AG09309 (cell line): Measurements from ENCODE around the gene RELT.

ENCODE experiments used
- DNase-seq: peaks from one replicate; pipeline ENCODE4 v3.0.0-alpha.2; 2010; ENCODE audit warnings: low read depth
- H3K4me3 ChIP-seq: 2 replicates; pipeline ENCODE4 v1.5.1; 2011; ENCODE audit warnings: mild to moderate bottlenecking, low read depth, low read length, moderate library complexity; ENCODE audit not compliant: control insufficient read depth
- TF ChIP-seq, protein P1 (sequence below): IDR thresholded peaks from 2 replicates; pipeline ENCODE4 v1.5.1; 2011; ENCODE audit warnings: mild to moderate bottlenecking, low read depth, low read length, inconsistent platforms; ENCODE audit not compliant: insufficient read depth, control insufficient read depth; ENCODE audit errors: missing control alignments

Gene RELT

DNA sequence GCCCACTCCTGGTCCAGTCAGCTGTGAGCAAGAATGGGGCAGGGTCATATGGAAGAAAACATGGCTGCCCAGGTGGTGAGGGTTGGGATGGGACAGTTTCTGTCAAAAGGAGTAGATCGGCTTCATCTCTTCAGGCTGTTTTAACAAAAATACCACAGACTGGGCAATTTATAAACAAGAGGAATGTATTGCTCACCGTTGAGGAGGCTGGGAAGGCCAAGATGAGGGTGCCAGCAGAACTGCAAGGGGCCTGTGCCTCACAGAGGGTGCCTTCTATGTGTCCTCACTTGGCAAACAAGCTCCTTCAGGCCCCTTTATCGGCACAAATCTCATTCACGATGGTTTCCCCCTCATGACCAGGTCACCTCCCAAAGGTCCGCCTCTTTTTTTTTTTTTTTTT is 18.1 kb upstream of the RELT start:
- H3K4me3 ChIP-seq, result no peak overlapping the region
- TF ChIP-seq, protein P1, sequence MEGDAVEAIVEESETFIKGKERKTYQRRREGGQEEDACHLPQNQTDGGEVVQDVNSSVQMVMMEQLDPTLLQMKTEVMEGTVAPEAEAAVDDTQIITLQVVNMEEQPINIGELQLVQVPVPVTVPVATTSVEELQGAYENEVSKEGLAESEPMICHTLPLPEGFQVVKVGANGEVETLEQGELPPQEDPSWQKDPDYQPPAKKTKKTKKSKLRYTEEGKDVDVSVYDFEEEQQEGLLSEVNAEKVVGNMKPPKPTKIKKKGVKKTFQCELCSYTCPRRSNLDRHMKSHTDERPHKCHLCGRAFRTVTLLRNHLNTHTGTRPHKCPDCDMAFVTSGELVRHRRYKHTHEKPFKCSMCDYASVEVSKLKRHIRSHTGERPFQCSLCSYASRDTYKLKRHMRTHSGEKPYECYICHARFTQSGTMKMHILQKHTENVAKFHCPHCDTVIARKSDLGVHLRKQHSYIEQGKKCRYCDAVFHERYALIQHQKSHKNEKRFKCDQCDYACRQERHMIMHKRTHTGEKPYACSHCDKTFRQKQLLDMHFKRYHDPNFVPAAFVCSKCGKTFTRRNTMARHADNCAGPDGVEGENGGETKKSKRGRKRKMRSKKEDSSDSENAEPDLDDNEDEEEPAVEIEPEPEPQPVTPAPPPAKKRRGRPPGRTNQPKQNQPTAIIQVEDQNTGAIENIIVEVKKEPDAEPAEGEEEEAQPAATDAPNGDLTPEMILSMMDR, result no peak
- DNase-seq, result no peak

DNA sequence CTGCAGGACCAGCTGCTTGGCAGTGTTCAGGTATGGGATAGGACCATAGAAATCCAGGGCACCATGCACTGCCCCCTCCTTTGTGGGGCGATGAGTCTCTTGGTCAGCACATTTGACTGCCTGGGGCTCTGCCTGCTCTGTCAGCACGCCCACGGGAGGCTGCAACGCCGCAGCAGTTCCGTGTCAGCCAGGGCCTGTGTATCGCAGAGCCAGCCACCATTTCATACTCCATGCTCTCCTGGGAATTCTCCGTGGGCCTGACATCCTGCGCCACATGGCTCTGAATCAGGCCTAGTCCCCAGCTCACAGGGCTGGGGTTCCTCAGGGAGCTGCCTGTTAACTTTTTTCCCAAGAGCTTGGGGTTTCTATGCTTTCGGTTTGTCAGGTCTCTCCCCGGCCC is 16.9 kb upstream of the RELT start:
- DNase-seq, result peak; percentile 38
- H3K4me3 ChIP-seq, result no peak overlapping the region
- TF ChIP-seq, protein P1, result no peak

DNA sequence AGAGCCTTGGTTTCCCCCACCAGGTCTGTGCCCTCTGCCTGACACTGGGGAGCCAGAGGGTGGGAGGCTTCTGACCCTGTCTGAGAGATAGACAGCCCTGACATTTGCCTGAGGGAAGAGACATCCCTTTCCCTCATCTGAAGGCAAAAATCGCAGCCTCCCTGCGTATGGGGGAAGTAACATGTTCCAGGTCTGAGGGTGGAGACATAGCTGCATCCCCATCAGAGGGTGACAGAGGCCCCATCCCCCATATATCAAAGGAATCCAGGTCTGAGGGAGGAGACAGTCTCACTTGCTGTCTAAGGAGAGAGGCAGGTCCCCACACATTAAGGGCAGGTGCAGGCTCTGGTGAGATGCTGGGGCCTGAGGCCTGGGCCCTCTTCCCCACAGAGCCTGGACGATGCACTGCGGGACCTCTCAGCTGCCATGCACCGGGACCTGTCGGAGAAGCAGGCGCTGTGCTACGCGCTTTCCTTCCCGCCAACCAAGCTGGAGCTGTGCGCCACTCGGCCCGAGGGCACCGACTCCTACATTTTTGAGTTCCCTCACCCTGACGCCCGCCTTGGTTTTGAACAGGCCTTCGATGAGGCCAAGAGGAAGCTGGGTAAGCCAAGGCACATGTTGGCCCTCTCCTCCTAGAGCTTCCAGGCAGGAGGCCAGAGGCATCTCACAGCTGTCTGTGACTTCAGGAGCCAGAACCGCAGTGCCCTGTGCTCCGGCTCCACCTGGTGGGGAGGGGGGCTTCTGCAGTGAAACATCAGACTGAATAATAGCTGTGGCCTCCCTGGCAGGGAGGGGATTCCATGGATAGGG is 16.1 kb upstream of the RELT start:
- TF ChIP-seq, protein P1, result peak; percentile 42
- no peak for DNase-seq
- H3K4me3 ChIP-seq, result no peak overlapping the region

DNA sequence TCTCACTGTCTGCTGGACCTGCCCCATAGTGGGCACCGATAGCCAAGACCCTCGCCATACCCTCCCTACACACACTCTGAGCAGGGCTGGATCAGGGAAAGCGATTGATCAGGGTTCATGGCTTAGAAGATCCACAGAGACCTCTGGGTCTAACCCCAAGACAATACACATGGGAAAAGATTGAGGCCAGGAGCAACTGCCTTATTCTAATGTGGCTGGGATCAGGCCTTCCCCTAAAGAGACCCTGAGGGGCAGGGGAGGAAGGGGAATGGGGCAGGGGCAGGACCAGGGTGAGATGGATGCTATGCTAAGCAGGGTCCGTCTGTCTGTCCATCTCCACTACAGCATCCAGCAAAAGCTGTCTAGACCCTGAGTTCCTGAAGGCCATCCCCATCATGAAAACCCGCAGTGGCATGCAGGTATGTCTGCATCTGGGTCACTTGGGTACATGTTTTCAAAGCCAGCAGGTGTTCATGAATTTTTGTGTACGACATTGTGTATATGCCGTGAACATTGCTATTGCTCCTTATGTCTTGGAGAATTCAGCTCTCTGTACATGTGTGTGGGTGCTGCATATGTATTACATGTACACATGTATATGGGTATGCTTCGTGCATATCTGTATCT is 15.3 kb upstream of the RELT start:
- no peak for DNase-seq
- TF ChIP-seq, protein P1, result no peak

DNA sequence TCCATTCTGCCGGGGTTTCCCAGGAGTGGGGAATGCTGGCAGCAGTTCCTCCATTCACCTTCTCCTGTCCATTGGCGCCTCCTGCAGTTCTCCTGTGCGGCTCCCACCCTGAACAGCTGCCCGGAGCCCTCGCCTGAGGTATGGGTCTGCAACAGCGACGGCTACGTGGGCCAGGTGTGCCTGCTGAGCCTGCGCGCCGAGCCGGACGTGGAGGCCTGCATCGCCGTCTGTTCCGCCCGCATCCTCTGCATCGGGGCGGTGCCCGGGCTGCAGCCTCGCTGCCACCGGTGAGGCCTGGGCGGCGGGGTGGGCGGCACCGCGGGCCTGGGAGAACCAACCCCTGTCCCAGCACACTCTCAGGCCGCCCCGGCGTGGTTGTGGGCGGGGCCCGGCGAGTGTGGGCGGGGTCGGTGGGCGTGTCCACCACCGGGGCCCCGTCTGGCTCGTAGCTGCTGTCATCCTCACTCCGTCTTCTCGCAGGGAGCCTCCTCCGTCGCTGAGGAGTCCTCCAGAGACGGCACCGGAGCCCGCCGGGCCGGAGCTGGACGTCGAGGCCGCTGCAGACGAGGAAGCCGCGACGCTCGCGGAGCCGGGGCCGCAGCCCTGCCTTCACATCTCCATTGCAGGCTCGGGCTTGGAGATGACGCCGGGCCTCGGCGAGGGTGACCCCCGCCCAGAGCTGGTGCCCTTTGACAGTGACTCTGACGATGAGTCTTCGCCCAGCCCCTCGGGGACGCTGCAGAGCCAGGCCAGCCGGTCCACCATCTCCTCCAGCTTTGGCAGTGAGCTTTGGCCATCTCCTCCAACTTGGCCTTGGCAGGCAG is 14.0 kb upstream of the RELT start:
- TF ChIP-seq, protein P1, result no peak
- no peak for DNase-seq

More for the DNA sequence above, 15.3 kb upstream of the RELT start:
- H3K4me3 ChIP-seq, result no peak overlapping the region

DNA sequence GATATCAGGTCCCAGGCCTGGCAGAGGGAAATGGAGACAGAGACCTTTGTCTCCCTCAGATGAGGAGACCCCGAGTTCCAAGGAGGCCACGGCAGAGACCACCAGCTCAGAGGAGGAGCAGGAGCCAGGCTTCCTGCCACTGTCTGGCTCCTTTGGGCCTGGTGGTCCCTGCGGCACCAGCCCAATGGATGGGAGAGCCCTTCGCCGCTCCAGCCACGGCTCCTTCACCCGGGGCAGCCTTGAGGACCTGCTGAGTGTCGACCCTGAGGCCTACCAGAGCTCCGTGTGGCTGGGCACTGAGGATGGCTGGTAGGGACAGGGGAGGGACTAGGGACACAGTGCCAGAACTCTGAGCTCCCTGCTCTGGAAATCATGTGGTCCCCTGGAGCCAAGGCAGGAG is 13.1 kb upstream of the RELT start:
- no peak for DNase-seq
- no peak overlapping the region for H3K4me3 ChIP-seq
- TF ChIP-seq, protein P1, result no peak

More for the DNA sequence above, 14.0 kb upstream of the RELT start:
- no peak overlapping the region for H3K4me3 ChIP-seq
